IPS-20b (cell line): ENCODE results near the gene OSBPL2.

Source experiments
- H3K27ac ChIP-seq: one replicate; pipeline ENCODE4 v1.5.1; 2013; ENCODE audit warnings: low read length
- H3K27me3 ChIP-seq: 2 replicates; pipeline ENCODE4 v1.6.1; 2013; ENCODE audit warnings: mild to moderate bottlenecking, low read length, inconsistent platforms; ENCODE audit not compliant: insufficient read depth
- H3K36me3 ChIP-seq: 2 replicates; pipeline ENCODE4 v1.6.1; 2013; ENCODE audit warnings: low read depth, mild to moderate bottlenecking, inconsistent platforms, low read length, moderate library complexity; ENCODE audit not compliant: insufficient read depth
- H3K4me1 ChIP-seq: 2 replicates; pipeline ENCODE4 v1.6.1; 2013; ENCODE audit warnings: mild to moderate bottlenecking, control low read depth, inconsistent platforms, low read length, moderate library complexity; ENCODE audit not compliant: insufficient read depth
- H3K4me3 ChIP-seq: 2 replicates; pipeline ENCODE4 v1.5.1; 2013; ENCODE audit warnings: mild to moderate bottlenecking, low read length, inconsistent platforms
- H3K9ac ChIP-seq: 2 replicates; pipeline ENCODE4 v1.6.1; 2013; ENCODE audit warnings: low read depth, mild to moderate bottlenecking, inconsistent platforms, low read length, moderate library complexity
- H3K9me3 ChIP-seq: 2 replicates; pipeline ENCODE4 v1.6.1; 2013; ENCODE audit warnings: mild to moderate bottlenecking, low read depth, low read length, inconsistent platforms; ENCODE audit not compliant: insufficient read depth

The OSBPL2 gene

GRCh38 chr20:62233684-62234083 lies 4.6 kb upstream of the OSBPL2 start:
- no peak overlapping the region for H3K9ac ChIP-seq
- no peaks in the 10 kb centered on the region for H3K9me3 ChIP-seq
- H3K36me3 ChIP-seq: no peaks in the 10 kb centered on the region
- no peak overlapping the region for H3K4me3 ChIP-seq
- H3K4me1 ChIP-seq: no peaks in the 10 kb centered on the region; the same call in 1 of the 2 replicates
- no peak overlapping the region for H3K27ac ChIP-seq
- no peaks in the 10 kb centered on the region; the same call in 1 of the 2 replicates for H3K27me3 ChIP-seq

GRCh38 chr20:62234339-62234738 lies 4.0 kb upstream of the OSBPL2 start:
- no peaks in the 10 kb centered on the region; the same call in 1 of the 2 replicates for H3K27me3 ChIP-seq
- H3K9ac ChIP-seq: no peak overlapping the region
- H3K4me3 ChIP-seq: no peak overlapping the region
- no peak overlapping the region for H3K27ac ChIP-seq
- no peaks in the 10 kb centered on the region for H3K9me3 ChIP-seq
- peaks cover under 1% of the 10 kb centered on the region; the same call in 1 of the 2 replicates for H3K4me1 ChIP-seq
- H3K36me3 ChIP-seq: no peaks in the 10 kb centered on the region

- H3K9ac ChIP-seq: no peak overlapping the region
- H3K4me3 ChIP-seq: no peak overlapping the region
- no peaks in the 10 kb centered on the region; the same call in 1 of the 2 replicates for H3K27me3 ChIP-seq
- no peaks in the 10 kb centered on the region for H3K36me3 ChIP-seq
- H3K4me1 ChIP-seq: peaks cover 3% of the 10 kb centered on the region; the same call in 1 of the 2 replicates
- H3K27ac ChIP-seq: no peak overlapping the region
- no peaks in the 10 kb centered on the region for H3K9me3 ChIP-seq
Measured at GRCh38 chr20:62235001-62235776, 3.1 kb upstream of the OSBPL2 start.

GRCh38 chr20:62235777-62236157 lies 2.6 kb upstream of the OSBPL2 start:
- no peaks in the 10 kb centered on the region for H3K27me3 ChIP-seq
- H3K36me3 ChIP-seq: no peaks in the 10 kb centered on the region
- H3K27ac ChIP-seq: no peak overlapping the region
- H3K4me3 ChIP-seq: no peak overlapping the region
- H3K9ac ChIP-seq: no peak overlapping the region
- H3K9me3 ChIP-seq: no peaks in the 10 kb centered on the region
- H3K4me1 ChIP-seq: peaks cover 3% of the 10 kb centered on the region; the same call in 1 of the 2 replicates

- H3K27me3 ChIP-seq: no peaks in the 10 kb centered on the region
- H3K4me1 ChIP-seq: peaks cover 3% of the 10 kb centered on the region; the same call in 1 of the 2 replicates
- H3K27ac ChIP-seq: no peak overlapping the region
- H3K36me3 ChIP-seq: no peaks in the 10 kb centered on the region
- no peak overlapping the region for H3K4me3 ChIP-seq
- no peaks in the 10 kb centered on the region for H3K9me3 ChIP-seq
- H3K9ac ChIP-seq: no peak overlapping the region
Measured at GRCh38 chr20:62236200-62236599, 2.1 kb upstream of the OSBPL2 start.

GRCh38 chr20:62236766-62237513 lies 1.4 kb upstream of the OSBPL2 start:
- Histone ChIP-seq H3K27me3 (no peaks in the 10 kb centered on the region), H3K36me3 (no peaks in the 10 kb centered on the region), H3K9ac (no peak overlapping the region), H3K27ac (no peak overlapping the region), H3K4me3 (no peak overlapping the region), H3K4me1 (peaks cover 3% of the 10 kb centered on the region; the same call in 1 of the 2 replicates), H3K9me3 (no peaks in the 10 kb centered on the region)

- Histone ChIP-seq H3K27me3 (no peaks in the 10 kb centered on the region), H3K36me3 (no peaks in the 10 kb centered on the region), H3K27ac (no peak overlapping the region), H3K4me3 (peak overlapping the region; percentile 55; the same call in 1 of the 2 replicates), H3K4me1 (peaks cover 3% of the 10 kb centered on the region; the same call in 1 of the 2 replicates), H3K9ac (no peak overlapping the region), H3K9me3 (no peaks in the 10 kb centered on the region)
Measured at GRCh38 chr20:62237514-62237800, 864 bp upstream of the OSBPL2 start.

- H3K9ac ChIP-seq: peak overlapping the region; percentile 76
- H3K36me3 ChIP-seq: no peaks in the 10 kb centered on the region
- no peak overlapping the region for H3K27ac ChIP-seq
- H3K4me1 ChIP-seq: peaks cover 3% of the 10 kb centered on the region; the same call in 1 of the 2 replicates
- H3K27me3 ChIP-seq: no peaks in the 10 kb centered on the region
- peak overlapping the region; percentile 85 for H3K4me3 ChIP-seq
- no peaks in the 10 kb centered on the region for H3K9me3 ChIP-seq
Measured at GRCh38 chr20:62238569-62239277, 402 bp downstream of the OSBPL2 start.

GRCh38 chr20:62239278-62239879 lies 1.1 kb downstream of the OSBPL2 start:
- Histone ChIP-seq H3K36me3 (0 out of 2 replicates have a peak, but pooled peaks cover 2% of the 10 kb centered on the region), H3K9me3 (no peaks in the 10 kb centered on the region), H3K4me3 (peak overlapping the region; percentile 85), H3K27ac (no peak overlapping the region), H3K9ac (peak overlapping the region; percentile 76), H3K27me3 (no peaks in the 10 kb centered on the region), H3K4me1 (peaks cover 3% of the 10 kb centered on the region; the same call in 1 of the 2 replicates)

- no peak overlapping the region for H3K4me3 ChIP-seq
- 0 out of 2 replicates have a peak, but pooled peaks cover 5% of the 10 kb centered on the region for H3K36me3 ChIP-seq
- no peaks in the 10 kb centered on the region for H3K27me3 ChIP-seq
- peaks cover 3% of the 10 kb centered on the region; the same call in 1 of the 2 replicates for H3K4me1 ChIP-seq
- no peaks in the 10 kb centered on the region for H3K9me3 ChIP-seq
- no peak overlapping the region for H3K9ac ChIP-seq
- H3K27ac ChIP-seq: no peak overlapping the region
Measured at GRCh38 chr20:62240020-62240685, 1.8 kb downstream of the OSBPL2 start.

GRCh38 chr20:62241506-62241905 lies 3.2 kb downstream of the OSBPL2 start:
- Histone ChIP-seq H3K4me3 (no peak overlapping the region), H3K9me3 (no peaks in the 10 kb centered on the region), H3K27ac (no peak overlapping the region), H3K36me3 (0 out of 2 replicates have a peak, but pooled peaks cover 5% of the 10 kb centered on the region), H3K27me3 (no peaks in the 10 kb centered on the region), H3K9ac (no peak overlapping the region), H3K4me1 (peaks cover 3% of the 10 kb centered on the region; the same call in 1 of the 2 replicates)
